SU-DHL-6 (cell line): Measurements from ENCODE around the gene SLC25A13.
"Not testable (repeated sequence)": the region's sequence is repeated elsewhere in the genome, so short reads cannot be mapped to it uniquely, and the experiment has no call there.

Experiments
- H2AFZ ChIP-seq: fragments of 200-600 bp; sonication (generic); 2 replicates; pipeline ENCODE4 v1.6.1; 2014; ENCODE audit warnings: low read depth, mild to moderate bottlenecking, moderate library complexity, mixed read lengths, antibody characterized with exemption, low read length; ENCODE audit not compliant: severe bottlenecking
- H3F3A ChIP-seq: fragments of 200-600 bp; shearing (Covaris generic); 2 replicates; pipeline ENCODE4 v1.6.0; 2016; ENCODE audit warnings: antibody characterized with exemption, mild to moderate bottlenecking; ENCODE audit not compliant: insufficient read depth
- H3K27ac ChIP-seq: fragments of 200-600 bp; sonication (generic); 2 replicates; pipeline ENCODE4 v1.5.1; 2016; ENCODE audit warnings: low read depth, mild to moderate bottlenecking, low read length, moderate library complexity, mixed read lengths
- H3K27me3 ChIP-seq: fragments of 200-600 bp; sonication (generic), shearing (Covaris generic); 2 replicates; pipeline ENCODE4 v1.6.0; 2014; ENCODE audit warnings: mild to moderate bottlenecking, low read length
- H3K36me3 ChIP-seq: fragments of 200-600 bp; sonication (generic); 2 replicates; pipeline ENCODE4 v1.6.1; 2014; ENCODE audit warnings: mild to moderate bottlenecking, low read length, mixed read lengths
- H3K4me2 ChIP-seq: fragments of 300-600, 200-600 bp; shearing (Covaris generic), sonication (generic); 2 replicates; pipeline ENCODE4 v1.6.0; 2014; ENCODE audit warnings: low read length, low read depth, mild to moderate bottlenecking; ENCODE audit not compliant: poor library complexity, severe bottlenecking
- H3K4me3 ChIP-seq: fragments of 200-600 bp; sonication (generic); 2 replicates; pipeline ENCODE4 v1.5.1; 2014; ENCODE audit warnings: antibody characterized with exemption, low read length, mild to moderate bottlenecking, mixed read lengths; ENCODE audit not compliant: insufficient read depth, poor library complexity, severe bottlenecking
- H3K79me2 ChIP-seq: fragments of 200-600 bp; sonication (generic); 2 replicates; pipeline ENCODE4 v1.6.1; 2014; ENCODE audit warnings: mild to moderate bottlenecking, low read length, moderate library complexity; ENCODE audit not compliant: insufficient read depth
- H3K9ac ChIP-seq: fragments of 200-600 bp; sonication (generic); 2 replicates; pipeline ENCODE4 v1.7.0; 2014; ENCODE audit warnings: mild to moderate bottlenecking, low read length
- H3K9me2 ChIP-seq: fragments of 200-600 bp; sonication (generic); replicated peaks from 2 replicates; pipeline ENCODE4 v1.6.1; 2014; ENCODE audit warnings: low read length; ENCODE audit not compliant: insufficient read depth
- H3K9me3 ChIP-seq: fragments of 200-600 bp; sonication (generic); 2 replicates; pipeline ENCODE4 v1.6.1; 2014; ENCODE audit warnings: low read length, mixed read lengths; ENCODE audit not compliant: insufficient read depth
- H4K20me1 ChIP-seq: fragments of 200-600 bp; sonication (generic); 2 replicates; pipeline ENCODE4 v1.6.1; 2014; ENCODE audit warnings: low read depth, mild to moderate bottlenecking, antibody characterized with exemption, low read length, moderate library complexity, mixed read lengths
- EZH2phosphoT487 ChIP-seq: fragments of 200-600 bp; sonication (generic), shearing (Covaris generic); conservative IDR thresholded peaks from 2 replicates; pipeline ENCODE4 v1.6.1; 2018; ENCODE audit warnings: mild to moderate bottlenecking, antibody characterized with exemption, low read length, moderate library complexity, mixed read lengths
- TF ChIP-seq, protein P1 (sequence below): fragments of 200-600 bp; sonication (generic); IDR thresholded peaks from one replicate; pipeline ENCODE4 v1.5.1; 2017; ENCODE audit warnings: antibody characterized with exemption, mild to moderate bottlenecking, low read length, moderate library complexity; ENCODE audit not compliant: insufficient read depth, poor library complexity, severe bottlenecking

Gene SLC25A13

GRCh38 chr7:96161897-96162296, 160.0 kb downstream of the SLC25A13 start:
- H3K9me3 ChIP-seq = no peaks in the 10 kb centered on the region
- H3K36me3 ChIP-seq = peaks cover 8% of the 10 kb centered on the region; the same call in 1 of the 2 replicates
- no peak overlapping the region for H2AFZ ChIP-seq
- H3K27ac ChIP-seq = no peak overlapping the region
- no peak overlapping the region for H3K9ac ChIP-seq
- TF ChIP-seq, protein P1, sequence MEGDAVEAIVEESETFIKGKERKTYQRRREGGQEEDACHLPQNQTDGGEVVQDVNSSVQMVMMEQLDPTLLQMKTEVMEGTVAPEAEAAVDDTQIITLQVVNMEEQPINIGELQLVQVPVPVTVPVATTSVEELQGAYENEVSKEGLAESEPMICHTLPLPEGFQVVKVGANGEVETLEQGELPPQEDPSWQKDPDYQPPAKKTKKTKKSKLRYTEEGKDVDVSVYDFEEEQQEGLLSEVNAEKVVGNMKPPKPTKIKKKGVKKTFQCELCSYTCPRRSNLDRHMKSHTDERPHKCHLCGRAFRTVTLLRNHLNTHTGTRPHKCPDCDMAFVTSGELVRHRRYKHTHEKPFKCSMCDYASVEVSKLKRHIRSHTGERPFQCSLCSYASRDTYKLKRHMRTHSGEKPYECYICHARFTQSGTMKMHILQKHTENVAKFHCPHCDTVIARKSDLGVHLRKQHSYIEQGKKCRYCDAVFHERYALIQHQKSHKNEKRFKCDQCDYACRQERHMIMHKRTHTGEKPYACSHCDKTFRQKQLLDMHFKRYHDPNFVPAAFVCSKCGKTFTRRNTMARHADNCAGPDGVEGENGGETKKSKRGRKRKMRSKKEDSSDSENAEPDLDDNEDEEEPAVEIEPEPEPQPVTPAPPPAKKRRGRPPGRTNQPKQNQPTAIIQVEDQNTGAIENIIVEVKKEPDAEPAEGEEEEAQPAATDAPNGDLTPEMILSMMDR = no peak
- no peak for TF ChIP-seq EZH2phosphoT487
- H3K4me3 ChIP-seq = no peak overlapping the region
- H3K27me3 ChIP-seq = no peaks in the 10 kb centered on the region
- H4K20me1 ChIP-seq = no peaks in the 10 kb centered on the region
- H3F3A ChIP-seq = no peaks in the 10 kb centered on the region
- H3K79me2 ChIP-seq = no peaks in the 10 kb centered on the region
- H3K9me2 ChIP-seq = no peaks in the 10 kb centered on the region
- H3K4me2 ChIP-seq = no peak overlapping the region

DNA sequence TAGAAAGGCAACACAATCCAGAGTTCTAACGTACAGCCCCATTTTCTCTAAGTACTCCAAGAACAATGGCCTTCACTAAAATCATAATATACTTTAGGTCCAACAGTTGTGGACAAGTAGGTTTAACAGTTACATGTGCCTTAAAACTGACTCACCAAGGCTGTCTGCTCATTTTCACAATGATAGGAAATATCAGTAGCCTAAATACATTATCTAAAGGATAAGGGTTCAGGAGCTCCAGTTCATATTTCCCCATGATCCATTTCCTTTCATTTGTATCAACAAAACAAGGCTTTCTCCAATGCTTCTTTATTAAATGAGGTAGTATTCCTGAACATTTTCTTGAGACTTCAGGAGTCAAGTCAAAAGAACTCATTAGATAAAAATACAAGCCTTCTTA, 164.0 kb downstream of the SLC25A13 start:
- no peak overlapping the region for H3K9ac ChIP-seq

DNA sequence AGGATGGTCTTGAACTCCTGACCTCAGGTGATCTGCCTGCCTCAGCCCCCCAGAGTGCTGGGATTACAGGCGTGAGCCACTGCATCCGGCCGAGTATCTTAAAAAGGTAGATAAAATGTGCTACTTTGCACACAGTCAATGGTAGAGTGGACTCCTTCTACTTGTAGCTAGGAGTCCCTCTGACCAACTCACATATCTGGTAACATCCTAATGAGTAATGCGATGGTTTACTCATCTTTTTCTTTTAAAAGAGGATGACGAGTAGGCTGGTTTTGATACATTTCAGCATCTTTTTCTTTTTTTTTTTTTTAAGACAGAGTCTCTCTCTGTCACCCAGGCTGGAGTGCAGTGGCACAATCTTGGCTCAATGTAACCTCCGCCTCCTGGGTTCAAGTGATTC, 167.4 kb downstream of the SLC25A13 start:
- H3K27ac ChIP-seq, H3K9me2 ChIP-seq, H4K20me1 ChIP-seq, H3K36me3 ChIP-seq, H3K4me3 ChIP-seq, H3K9me3 ChIP-seq, H3K9ac ChIP-seq, H3K79me2 ChIP-seq, H3K4me2 ChIP-seq, H3F3A ChIP-seq, H2AFZ ChIP-seq, H3K27me3 ChIP-seq: not testable (repeated sequence)

More for the DNA sequence above, 164.0 kb downstream of the SLC25A13 start:
- H4K20me1 ChIP-seq = no peaks in the 10 kb centered on the region
- H2AFZ ChIP-seq = no peak overlapping the region
- H3K27me3 ChIP-seq = no peaks in the 10 kb centered on the region
- no peak for TF ChIP-seq EZH2phosphoT487
- TF ChIP-seq, protein P1 = no peak
- no peaks in the 10 kb centered on the region for H3F3A ChIP-seq
- peaks cover 3% of the 10 kb centered on the region; the same call in 1 of the 2 replicates for H3K36me3 ChIP-seq
- H3K27ac ChIP-seq = no peak overlapping the region
- no peak overlapping the region for H3K4me2 ChIP-seq
- no peak overlapping the region for H3K4me3 ChIP-seq
- H3K9me3 ChIP-seq = no peaks in the 10 kb centered on the region
- no peaks in the 10 kb centered on the region for H3K79me2 ChIP-seq
- H3K9me2 ChIP-seq = no peaks in the 10 kb centered on the region

DNA sequence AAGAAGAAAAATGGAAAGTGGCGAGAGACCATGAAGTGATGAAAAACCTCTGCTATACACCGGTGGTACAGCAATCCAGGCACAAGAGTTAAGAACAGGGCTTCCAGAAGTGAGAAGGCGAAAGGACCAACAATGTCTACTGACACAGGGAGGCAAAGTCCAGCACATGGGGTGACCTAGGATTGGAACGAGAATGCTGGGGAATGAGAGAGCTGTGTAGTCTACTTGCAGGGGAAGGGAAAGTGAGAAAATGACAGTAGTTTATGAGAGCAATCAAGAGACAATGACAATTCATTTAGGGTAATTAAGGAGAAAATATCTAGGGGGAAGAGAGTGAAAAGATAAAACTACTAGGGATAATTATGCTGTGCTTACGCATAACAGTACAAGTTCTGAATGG, 169.2 kb downstream of the SLC25A13 start:
- Histone ChIP-seq H2AFZ (no peak overlapping the region), H3K9ac (no peak overlapping the region), H3K27ac (no peak overlapping the region), H3K79me2 (no peaks in the 10 kb centered on the region), H3K27me3 (no peaks in the 10 kb centered on the region), H4K20me1 (no peaks in the 10 kb centered on the region), H3K4me3 (no peak overlapping the region), H3K9me2 (no peaks in the 10 kb centered on the region), H3F3A (no peaks in the 10 kb centered on the region), H3K9me3 (no peaks in the 10 kb centered on the region), H3K36me3 (no peaks in the 10 kb centered on the region), H3K4me2 (no peak overlapping the region)
- TF ChIP-seq, protein P1 = no peak
- TF ChIP-seq EZH2phosphoT487 = no peak
